ENCODE measurements around the gene UIMC1. TPM values are rescaled to one million over a fixed set of nuclear protein-coding genes. Genes with fewer than 3 reads are reported as not detected.

UIMC1 gene
- total RNA-seq, 4 donors from 2014 or later, result 12.3 to 93.2 (median 50.0) TPM

DNA sequence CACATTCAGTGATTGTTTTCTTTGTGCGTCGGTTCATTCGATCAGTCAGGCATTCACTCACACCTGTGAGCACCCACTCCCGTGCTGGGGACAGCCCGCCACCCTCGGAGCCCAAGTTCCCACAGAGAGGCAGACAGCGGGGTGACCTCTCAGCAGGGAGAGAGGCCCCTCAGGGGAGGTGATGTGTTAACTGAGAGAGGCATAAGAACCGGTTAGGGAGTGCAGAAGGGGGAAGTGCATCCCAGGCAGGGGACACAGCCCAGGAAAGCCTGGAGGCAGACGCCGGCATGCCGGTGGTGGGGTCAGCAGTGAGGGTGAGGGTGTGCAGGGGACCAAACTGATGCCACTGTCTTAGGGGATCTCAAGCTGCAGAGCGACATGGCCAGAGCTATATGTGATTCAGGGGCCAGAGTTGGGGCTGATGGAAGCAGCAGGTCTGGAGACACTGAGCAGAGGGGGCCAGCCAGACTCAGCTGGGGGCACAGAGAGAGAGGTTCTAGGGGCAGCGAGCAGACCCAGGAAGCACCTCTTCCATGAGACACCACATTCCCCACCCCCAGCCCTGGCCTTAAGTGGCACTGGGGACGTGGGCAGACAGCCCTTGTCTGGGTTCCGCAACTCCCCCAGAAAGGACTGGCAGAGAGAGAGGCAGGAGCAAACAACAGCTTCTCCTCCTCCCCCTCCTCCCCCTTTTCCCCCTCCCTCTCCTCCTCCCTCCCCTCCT lies 143.4 kb downstream of the UIMC1 start:
- intact Hi-C loops (cut with DNase I; ENCODE audit: low total_unique reads), result no loop called here
- Histone ChIP-seq H3K27ac (no peak overlapping the region), H3K4me3 (no peak overlapping the region), H3K36me3 (no peaks in the 10 kb centered on the region), H3K4me1 (no peaks in the 10 kb centered on the region), H3K9me3 (no peaks in the 10 kb centered on the region), H3K27me3 (no peaks in the 10 kb centered on the region)
- no peak for TF ChIP-seq POLR2A (IDR thresholded peaks at IDR 0.05)
- TF ChIP-seq, protein P1, sequence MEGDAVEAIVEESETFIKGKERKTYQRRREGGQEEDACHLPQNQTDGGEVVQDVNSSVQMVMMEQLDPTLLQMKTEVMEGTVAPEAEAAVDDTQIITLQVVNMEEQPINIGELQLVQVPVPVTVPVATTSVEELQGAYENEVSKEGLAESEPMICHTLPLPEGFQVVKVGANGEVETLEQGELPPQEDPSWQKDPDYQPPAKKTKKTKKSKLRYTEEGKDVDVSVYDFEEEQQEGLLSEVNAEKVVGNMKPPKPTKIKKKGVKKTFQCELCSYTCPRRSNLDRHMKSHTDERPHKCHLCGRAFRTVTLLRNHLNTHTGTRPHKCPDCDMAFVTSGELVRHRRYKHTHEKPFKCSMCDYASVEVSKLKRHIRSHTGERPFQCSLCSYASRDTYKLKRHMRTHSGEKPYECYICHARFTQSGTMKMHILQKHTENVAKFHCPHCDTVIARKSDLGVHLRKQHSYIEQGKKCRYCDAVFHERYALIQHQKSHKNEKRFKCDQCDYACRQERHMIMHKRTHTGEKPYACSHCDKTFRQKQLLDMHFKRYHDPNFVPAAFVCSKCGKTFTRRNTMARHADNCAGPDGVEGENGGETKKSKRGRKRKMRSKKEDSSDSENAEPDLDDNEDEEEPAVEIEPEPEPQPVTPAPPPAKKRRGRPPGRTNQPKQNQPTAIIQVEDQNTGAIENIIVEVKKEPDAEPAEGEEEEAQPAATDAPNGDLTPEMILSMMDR (IDR thresholded peaks at IDR 0.05), result no peak
- no peak for DNase-seq

DNA sequence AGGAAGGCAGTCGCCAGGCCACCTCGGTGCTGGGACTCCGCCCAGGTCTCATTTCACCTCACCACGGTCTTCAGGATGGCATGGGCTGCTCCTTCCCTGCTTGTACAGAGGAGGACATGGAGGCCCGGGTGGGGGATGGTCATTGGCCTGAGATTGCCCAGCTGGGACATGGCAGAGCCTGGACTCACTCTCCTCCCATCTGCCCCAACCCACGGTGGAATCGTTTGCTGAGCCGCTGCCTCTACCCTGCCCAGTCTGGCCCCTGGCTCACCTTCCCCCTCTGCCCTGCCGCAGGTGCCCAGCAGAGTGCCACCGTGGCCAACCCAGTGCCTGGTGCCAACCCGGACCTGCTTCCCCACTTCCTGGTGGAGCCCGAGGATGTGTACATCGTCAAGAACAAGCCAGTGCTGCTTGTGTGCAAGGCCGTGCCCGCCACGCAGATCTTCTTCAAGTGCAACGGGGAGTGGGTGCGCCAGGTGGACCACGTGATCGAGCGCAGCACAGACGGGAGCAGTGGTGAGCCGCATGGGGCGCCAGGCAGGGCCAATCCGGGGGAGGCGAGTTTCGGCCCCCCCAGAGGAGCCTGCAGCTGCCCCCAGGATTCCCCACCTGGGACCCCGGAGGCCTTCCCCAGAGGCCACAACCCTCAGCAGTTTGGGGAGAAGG lies 144.1 kb downstream of the UIMC1 start:
- TF ChIP-seq POLR2A (IDR thresholded peaks at IDR 0.05), result no peak
- TF ChIP-seq, protein P1 (IDR thresholded peaks at IDR 0.05), result no peak
- no peak overlapping the region for H3K27ac ChIP-seq
- no peaks in the 10 kb centered on the region for H3K36me3 ChIP-seq
- H3K4me3 ChIP-seq, result no peak overlapping the region
- intact Hi-C loops (cut with DNase I; ENCODE audit: low total_unique reads), result no loop called here
- no peaks in the 10 kb centered on the region for H3K9me3 ChIP-seq
- DNase-seq, result no peak
- no peaks in the 10 kb centered on the region for H3K4me1 ChIP-seq
- H3K27me3 ChIP-seq, result no peaks in the 10 kb centered on the region

DNA sequence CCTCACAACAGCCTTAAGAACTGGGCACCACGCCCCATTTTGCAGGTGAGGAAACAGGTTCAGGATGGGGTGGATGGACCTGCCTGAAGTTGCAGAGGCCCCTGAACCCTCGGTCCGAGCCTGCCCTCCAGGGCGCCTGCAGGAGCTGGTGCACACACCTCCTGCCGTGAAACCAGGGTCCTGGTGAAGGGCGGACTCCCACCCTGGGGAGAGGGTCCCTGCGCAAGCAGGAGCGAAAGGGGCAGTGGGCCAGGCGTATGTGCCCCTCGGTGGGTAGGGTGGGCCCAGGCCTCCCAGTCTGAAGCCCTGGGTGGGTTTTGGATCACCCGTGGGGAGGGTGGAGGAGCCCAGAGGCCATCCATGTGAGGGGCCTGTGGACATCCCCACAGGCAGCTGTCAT lies 145.3 kb downstream of the UIMC1 start:
- H3K4me3 ChIP-seq, result no peak overlapping the region
- TF ChIP-seq POLR2A (IDR thresholded peaks at IDR 0.05), result no peak
- TF ChIP-seq, protein P1 (IDR thresholded peaks at IDR 0.05), result no peak
- no peaks in the 10 kb centered on the region for H3K9me3 ChIP-seq
- no peak for DNase-seq
- intact Hi-C loops (cut with DNase I; ENCODE audit: low total_unique reads), result no loop called here
- H3K27ac ChIP-seq, result no peak overlapping the region
- H3K36me3 ChIP-seq, result no peaks in the 10 kb centered on the region
- H3K27me3 ChIP-seq, result no peaks in the 10 kb centered on the region
- H3K4me1 ChIP-seq, result no peaks in the 10 kb centered on the region

DNA sequence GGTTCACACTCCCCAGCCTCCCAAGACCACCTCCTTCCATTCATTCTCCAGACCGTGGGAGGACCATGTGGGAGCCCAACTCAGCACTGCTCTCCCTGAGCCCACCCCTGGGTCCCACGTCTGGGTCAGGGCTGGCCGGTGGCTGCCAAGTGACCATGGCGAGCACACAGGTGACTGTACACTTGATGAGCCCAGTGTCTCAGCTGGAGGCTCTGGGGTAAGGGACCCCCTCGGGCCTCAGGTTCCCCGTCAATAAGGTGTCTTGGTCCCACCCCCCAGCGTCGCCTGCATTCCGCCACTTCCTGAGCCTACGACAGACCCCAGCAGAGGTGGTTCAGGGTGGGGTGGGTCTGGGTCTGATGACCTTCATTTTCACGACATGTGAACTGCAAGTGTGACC lies 146.2 kb downstream of the UIMC1 start:
- DNase-seq, result no peak
- H3K4me1 ChIP-seq, result no peaks in the 10 kb centered on the region
- H3K27ac ChIP-seq, result no peak overlapping the region
- intact Hi-C loops (cut with DNase I; ENCODE audit: low total_unique reads), result no loop called here
- TF ChIP-seq, protein P1 (IDR thresholded peaks at IDR 0.05), result no peak
- TF ChIP-seq POLR2A (IDR thresholded peaks at IDR 0.05), result no peak
- H3K9me3 ChIP-seq, result no peaks in the 10 kb centered on the region
- no peaks in the 10 kb centered on the region for H3K27me3 ChIP-seq
- H3K36me3 ChIP-seq, result no peaks in the 10 kb centered on the region
- H3K4me3 ChIP-seq, result no peak overlapping the region

DNA sequence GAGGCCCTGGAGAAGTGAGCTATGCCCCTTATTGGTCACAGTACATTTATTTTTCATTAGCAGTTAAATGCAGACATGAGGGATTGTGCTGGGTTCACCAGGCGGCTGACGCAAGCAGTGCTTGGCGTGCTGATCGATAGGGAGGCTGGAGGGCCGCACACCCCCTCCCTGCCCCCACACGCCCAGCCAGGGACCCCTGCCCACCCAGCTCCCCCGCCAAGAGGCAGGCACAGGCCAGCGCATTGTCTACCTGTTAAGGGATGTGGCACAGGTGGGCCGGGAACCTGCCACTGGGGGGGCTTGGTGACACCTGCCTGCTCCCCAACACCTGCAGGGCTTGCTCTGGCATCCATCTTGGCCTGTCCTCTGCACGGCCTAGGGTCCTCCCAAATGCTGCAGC lies 146.7 kb downstream of the UIMC1 start:
- intact Hi-C loops (cut with DNase I; ENCODE audit: low total_unique reads), result no loop called here
- Histone ChIP-seq H3K27me3 (no peaks in the 10 kb centered on the region), H3K9me3 (no peaks in the 10 kb centered on the region), H3K36me3 (no peaks in the 10 kb centered on the region), H3K4me3 (no peak overlapping the region), H3K27ac (no peak overlapping the region), H3K4me1 (no peaks in the 10 kb centered on the region)
- TF ChIP-seq, protein P1 (IDR thresholded peaks at IDR 0.05), result no peak
- no peak for TF ChIP-seq POLR2A (IDR thresholded peaks at IDR 0.05)
- no peak for DNase-seq
